Stomach (tissue), 4 donors: ENCODE measurements around the gene COL1A1.

Source experiments
- POLR2A ChIP-seq, 4 donors: fragments of 450-650 bp; IDR thresholded peaks; one replicate each; pipeline ENCODE4 v1.6.1; 2016; ENCODE audit warnings: antibody characterized with exemption in 4 of 4, control low read depth in 2 of 4, mild to moderate bottlenecking in 1 of 4, moderate library complexity in 1 of 4
- TF ChIP-seq, protein P1 (sequence below), 7 experiments: fragments of 450-650 bp in 4 of 7; fragments of 200-600 bp in 3 of 7; sonication (generic) in 3 of 7; IDR thresholded peaks; one replicate each; pipeline ENCODE4 v1.5.1; 2016 to 2019; ENCODE audit warnings: antibody characterized with exemption in 7 of 7, control low read depth in 2 of 7, mild to moderate bottlenecking in 1 of 7

DNA sequence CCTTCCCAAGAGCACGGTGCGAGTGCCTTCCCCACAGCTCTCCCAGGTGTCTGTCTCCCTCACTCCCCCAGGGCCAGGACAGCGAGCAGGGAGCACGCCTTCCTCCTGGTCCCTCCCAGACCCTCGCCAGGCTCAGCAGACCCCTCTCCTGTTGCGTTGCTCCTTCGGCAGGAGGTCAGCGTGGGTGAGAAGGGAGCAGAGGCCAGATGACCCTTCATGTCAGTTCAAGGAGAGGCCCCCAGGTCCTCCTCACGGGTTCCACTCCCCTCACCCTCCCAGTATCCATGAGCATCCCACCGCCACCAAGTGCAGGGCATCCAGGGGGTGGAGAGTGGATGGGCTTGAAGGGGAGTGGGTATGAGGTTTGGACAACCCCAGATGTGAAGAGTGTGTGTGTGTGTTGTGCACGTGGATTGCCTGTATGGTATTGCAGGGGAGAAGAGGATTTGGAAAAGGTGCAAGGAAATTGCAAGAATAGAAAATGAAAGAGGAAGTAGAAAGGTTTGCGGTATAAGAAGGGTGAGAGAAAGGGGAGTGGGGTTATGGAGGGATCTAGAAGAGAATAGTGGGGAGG lies 17.9 kb downstream of the COL1A1 start:
- TF ChIP-seq, protein P1, sequence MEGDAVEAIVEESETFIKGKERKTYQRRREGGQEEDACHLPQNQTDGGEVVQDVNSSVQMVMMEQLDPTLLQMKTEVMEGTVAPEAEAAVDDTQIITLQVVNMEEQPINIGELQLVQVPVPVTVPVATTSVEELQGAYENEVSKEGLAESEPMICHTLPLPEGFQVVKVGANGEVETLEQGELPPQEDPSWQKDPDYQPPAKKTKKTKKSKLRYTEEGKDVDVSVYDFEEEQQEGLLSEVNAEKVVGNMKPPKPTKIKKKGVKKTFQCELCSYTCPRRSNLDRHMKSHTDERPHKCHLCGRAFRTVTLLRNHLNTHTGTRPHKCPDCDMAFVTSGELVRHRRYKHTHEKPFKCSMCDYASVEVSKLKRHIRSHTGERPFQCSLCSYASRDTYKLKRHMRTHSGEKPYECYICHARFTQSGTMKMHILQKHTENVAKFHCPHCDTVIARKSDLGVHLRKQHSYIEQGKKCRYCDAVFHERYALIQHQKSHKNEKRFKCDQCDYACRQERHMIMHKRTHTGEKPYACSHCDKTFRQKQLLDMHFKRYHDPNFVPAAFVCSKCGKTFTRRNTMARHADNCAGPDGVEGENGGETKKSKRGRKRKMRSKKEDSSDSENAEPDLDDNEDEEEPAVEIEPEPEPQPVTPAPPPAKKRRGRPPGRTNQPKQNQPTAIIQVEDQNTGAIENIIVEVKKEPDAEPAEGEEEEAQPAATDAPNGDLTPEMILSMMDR (IDR thresholded peaks at IDR 0.05): no peak
- TF ChIP-seq POLR2A (IDR thresholded peaks at IDR 0.05): no peak
